Measurements from ENCODE around the gene SLC16A12. TPM values are rescaled to one million over a fixed set of nuclear protein-coding genes. Genes with fewer than 3 reads are reported as not detected.
"Not testable (repeated sequence)": the region's sequence is repeated elsewhere in the genome, so short reads cannot be mapped to it uniquely, and the experiment has no call there.

SLC16A12 gene
- total RNA-seq, 2 experiments from 2014 or later: not detected

DNA sequence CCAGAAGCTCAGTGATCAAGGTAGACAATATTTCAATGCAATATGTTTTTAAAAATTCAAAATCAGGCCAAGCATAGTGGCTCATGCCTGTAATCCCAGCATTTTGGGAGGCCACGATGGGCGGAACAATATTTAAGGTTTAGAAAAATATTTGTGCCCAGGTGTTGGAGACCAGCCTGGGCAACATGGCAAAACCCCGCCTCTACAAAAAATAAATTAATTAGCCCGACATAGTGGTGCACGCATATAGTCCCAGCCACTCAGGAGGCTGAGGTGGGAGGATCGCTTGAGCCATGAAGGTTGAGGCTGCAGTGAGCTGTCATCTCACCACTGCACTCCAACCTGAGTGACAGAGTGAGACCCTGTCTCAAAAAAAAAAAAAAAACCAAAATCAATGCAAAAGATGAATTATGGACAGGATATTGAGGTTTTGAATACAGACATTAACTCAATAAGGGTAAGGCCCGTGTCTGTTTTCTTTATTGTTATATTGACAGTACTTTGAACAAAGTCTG lies 121.9 kb downstream of the SLC16A12 start:
- H3K4me3 Mint-ChIP-seq: peak overlapping the region; percentile 83
- peaks cover 12% of the 10 kb centered on the region for H3K9me3 Mint-ChIP-seq
- no peaks in the 10 kb centered on the region for H3K27me3 Mint-ChIP-seq
- peak overlapping the region; percentile 91 for H3K27ac Mint-ChIP-seq
- DNase-seq: no peak
- H3K4me1 Mint-ChIP-seq: peaks cover 41% of the 10 kb centered on the region
- H3K36me3 Mint-ChIP-seq: peaks cover 35% of the 10 kb centered on the region

DNA sequence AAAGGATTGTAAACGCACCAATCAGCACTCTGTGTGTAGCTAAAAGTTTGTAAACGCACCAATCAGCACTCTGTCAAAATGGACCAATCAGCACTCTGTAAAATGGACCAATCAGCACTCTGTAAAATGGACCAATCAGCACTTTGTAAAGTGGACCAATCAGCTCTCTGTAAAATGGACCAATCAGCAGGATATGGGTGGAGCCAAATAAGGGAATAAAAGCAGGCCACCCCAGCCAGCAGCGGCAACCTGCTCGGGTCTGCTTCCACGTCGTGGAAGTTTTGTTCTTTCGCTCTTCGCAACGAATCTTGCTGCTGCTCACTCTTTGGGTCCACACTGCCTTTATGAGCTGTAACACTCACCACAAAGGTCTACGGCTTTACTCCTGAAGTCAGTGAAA lies 123.1 kb downstream of the SLC16A12 start:
- Mint-ChIP-seq H3K4me3 (peak overlapping the region; percentile 62), H3K36me3 (peaks cover 26% of the 10 kb centered on the region), H3K9me3 (peaks cover 12% of the 10 kb centered on the region), H3K4me1 (peaks cover 34% of the 10 kb centered on the region), H3K27ac (peak overlapping the region; percentile 81)
- not testable (repeated sequence) for H3K27me3 Mint-ChIP-seq
- peak; percentile 59 for DNase-seq

DNA sequence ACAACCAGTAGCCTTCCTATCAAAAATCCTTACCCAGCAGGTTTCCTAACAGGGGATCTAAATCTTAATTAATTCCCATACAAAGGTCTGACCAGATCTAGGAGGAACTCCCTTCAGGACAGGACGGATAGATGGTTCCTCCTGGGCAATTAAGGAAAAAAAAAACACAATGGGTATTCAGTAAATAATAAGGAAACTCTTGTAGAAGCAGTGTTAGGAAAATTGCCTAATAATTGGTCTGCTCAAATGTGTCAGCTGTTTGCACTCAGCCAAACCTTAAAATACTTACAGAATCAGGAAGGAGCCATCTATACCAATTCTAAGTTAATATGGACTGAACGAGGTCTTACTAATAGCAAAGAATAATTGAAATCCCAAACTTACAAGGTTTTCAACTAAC lies 124.3 kb downstream of the SLC16A12 start:
- H3K36me3 Mint-ChIP-seq: peaks cover 23% of the 10 kb centered on the region
- peaks cover 26% of the 10 kb centered on the region for H3K4me1 Mint-ChIP-seq
- not testable (repeated sequence) for H3K27ac Mint-ChIP-seq, H3K27me3 Mint-ChIP-seq, H3K4me3 Mint-ChIP-seq, DNase-seq
- H3K9me3 Mint-ChIP-seq: peaks cover 12% of the 10 kb centered on the region

DNA sequence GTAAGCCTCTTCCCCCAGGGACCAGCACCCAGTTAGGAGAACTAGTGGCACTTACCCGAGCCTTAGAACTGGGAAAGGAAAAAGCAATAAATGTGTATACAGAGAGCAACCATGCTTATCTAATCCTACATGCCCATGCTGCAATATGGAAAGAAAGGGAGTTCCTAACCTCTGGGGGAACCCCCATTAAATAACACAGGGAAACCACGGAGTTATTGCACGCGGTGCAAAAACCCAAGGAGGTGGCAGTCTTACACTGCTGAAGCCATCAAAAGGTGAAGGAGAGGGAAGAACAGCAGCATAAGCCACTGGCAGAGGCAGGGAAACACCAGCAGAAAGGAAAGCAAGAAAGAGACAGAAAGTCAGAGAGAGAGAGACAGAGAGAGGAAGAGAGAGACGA lies 124.8 kb downstream of the SLC16A12 start:
- Mint-ChIP-seq H3K4me1 (peaks cover 22% of the 10 kb centered on the region), H3K36me3 (peaks cover 17% of the 10 kb centered on the region)
- not testable (repeated sequence) for H3K27ac Mint-ChIP-seq, H3K9me3 Mint-ChIP-seq, H3K27me3 Mint-ChIP-seq, H3K4me3 Mint-ChIP-seq, DNase-seq

DNA sequence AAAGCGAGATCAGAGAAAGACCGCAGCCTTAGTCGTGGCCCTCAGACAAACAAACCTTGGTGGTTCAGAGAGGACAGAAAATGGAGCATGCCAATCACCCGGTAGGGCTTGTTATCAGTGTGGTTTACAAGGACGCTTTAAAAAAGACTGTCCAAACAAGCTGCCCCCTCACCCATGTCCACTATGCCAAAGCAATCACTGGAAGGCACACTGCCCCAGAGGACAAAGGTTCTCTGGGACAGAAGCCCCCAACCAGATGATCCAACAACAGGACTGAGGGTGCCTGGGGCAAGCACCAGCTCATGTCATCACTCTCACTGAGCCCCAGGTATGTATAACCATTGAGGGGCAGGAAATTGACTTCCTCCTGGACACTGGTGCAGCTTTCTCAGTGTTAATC lies 126.1 kb downstream of the SLC16A12 start:
- not testable (repeated sequence) for H3K27me3 Mint-ChIP-seq, H3K4me3 Mint-ChIP-seq, DNase-seq, H3K9me3 Mint-ChIP-seq, H3K27ac Mint-ChIP-seq
- peaks cover 18% of the 10 kb centered on the region for H3K4me1 Mint-ChIP-seq
- H3K36me3 Mint-ChIP-seq: peaks cover 13% of the 10 kb centered on the region

DNA sequence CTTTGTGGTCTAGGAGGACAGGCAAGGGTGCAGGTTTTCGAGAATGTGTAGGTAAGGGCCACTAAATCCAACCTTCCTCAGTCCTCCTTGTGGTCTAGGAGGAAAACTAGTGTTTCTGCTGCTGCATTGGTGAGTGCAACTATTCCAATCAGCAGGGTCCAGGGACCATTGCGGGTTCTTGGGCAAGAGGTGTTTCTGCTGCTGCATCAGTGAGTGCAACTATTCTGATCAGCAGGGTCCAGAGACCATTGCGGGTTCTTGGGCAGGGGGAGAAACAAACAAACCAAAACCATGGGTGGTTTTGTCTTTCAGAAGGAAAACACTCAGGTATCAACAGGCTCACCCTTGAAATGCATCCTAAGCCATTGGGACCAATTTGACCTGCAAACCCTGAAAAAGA lies 127.6 kb downstream of the SLC16A12 start:
- DNase-seq, H3K27ac Mint-ChIP-seq, H3K9me3 Mint-ChIP-seq, H3K4me3 Mint-ChIP-seq, H3K27me3 Mint-ChIP-seq: not testable (repeated sequence)
- H3K36me3 Mint-ChIP-seq: peaks cover 17% of the 10 kb centered on the region
- H3K4me1 Mint-ChIP-seq: peaks cover 12% of the 10 kb centered on the region

DNA sequence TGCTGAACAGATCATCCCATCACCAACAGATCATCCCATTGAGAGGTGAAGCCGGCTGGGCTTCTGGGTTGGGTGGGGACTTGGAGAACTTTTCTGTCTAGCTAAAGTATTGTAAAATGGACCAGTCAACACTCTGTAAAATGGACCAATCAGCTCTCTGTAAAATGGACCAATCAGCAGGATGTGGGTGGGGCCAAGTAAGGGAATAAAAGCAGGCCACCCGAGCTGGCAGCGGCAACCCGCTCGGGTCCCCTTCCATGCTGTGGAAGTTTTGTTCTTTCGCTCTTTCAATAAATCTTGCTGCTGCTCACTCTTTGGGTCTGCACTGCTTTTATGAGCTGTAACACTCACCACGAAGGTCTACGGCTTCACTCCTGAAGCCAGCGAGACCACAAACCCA lies 129.2 kb downstream of the SLC16A12 start:
- not testable (repeated sequence) for H3K27me3 Mint-ChIP-seq, H3K4me1 Mint-ChIP-seq, H3K4me3 Mint-ChIP-seq, H3K27ac Mint-ChIP-seq, H3K9me3 Mint-ChIP-seq, DNase-seq
- H3K36me3 Mint-ChIP-seq: peaks cover 13% of the 10 kb centered on the region

DNA sequence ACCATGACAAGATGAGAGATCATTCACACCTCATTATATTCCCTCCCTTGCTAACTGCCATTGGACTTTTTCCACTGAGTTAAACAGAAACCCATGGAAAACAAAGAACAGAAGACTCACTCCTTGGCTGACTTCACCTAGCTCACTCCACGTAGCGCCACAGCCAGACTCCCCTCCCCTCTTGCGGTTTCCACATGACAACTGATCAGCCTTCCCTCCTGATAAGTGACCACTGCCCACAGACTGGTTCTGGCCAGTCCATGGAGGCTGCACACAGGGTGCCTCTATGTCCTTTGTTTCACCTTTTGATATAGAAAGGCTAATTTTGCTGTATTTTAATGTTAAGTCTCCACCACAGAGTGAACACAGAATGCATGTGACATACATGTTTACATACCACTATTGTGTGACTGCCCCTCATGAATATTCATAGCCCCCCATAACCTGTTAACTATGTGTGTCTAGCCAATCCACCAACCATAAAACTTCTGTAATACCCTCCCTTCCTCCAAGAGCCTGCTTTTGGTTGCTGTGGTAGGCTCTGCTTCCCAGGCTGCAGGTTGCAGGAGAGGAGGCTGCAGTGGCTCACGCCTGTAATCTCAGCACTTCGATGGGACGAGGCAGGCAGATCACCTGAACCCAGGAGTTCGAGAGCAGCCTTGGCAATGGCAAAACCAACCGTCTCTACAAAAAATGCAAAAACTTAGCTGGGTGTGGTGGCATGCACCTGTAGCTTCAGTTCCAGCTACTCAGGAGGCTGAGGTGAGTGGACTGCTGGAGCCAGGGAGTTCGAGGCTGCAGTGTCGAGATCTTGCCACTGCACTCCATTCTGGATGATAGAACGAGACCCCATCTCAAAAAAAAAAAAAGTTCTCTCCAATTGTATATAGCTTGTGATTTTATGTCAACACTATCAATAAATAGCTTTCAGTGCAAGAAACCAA lies 131.0 kb downstream of the SLC16A12 start:
- no peaks in the 10 kb centered on the region for H3K27me3 Mint-ChIP-seq
- no peaks in the 10 kb centered on the region for H3K4me1 Mint-ChIP-seq
- peaks cover 13% of the 10 kb centered on the region for H3K36me3 Mint-ChIP-seq
- H3K27ac Mint-ChIP-seq: no peak overlapping the region
- DNase-seq: no peak
- no peak overlapping the region for H3K4me3 Mint-ChIP-seq
- no peaks in the 10 kb centered on the region for H3K9me3 Mint-ChIP-seq

DNA sequence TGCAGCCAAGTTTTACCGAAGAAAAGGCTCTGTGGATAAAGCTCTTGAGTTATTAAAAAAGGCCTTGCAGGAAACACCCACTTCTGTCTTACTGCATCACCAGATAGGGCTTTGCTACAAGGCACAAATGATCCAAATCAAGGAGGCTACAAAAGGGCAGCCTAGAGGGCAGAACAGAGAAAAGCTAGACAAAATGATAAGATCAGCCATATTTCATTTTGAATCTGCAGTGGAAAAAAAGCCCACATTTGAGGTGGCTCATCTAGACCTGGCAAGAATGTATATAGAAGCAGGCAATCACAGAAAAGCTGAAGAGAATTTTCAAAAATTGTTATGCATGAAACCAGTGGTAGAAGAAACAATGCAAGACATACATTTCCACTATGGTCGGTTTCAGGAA lies 132.4 kb downstream of the SLC16A12 start:
- Mint-ChIP-seq H3K4me3 (no peak overlapping the region), H3K4me1 (peaks cover 5% of the 10 kb centered on the region), H3K9me3 (no peaks in the 10 kb centered on the region)

DNA sequence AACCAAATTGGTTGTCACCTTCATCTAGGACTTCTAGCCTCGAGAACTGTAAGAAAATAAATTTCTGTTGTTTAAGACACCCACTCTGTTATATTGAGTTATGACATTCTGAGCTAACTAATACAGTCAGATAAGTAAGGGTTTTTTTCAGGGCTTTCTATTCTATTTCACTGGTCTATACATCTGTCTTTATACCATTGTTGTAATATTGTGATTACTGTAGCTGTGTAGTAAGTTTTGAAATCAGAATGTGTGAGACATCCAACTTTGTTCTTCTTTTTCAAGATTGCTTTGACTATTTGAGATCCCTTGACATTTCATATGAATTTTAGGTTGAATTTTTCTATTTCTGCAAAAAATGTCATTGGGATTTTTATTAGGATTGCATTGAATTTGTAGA lies 135.4 kb downstream of the SLC16A12 start:
- DNase-seq: no peak
- H3K36me3 Mint-ChIP-seq: peaks cover 11% of the 10 kb centered on the region
- no peaks in the 10 kb centered on the region for H3K9me3 Mint-ChIP-seq
- H3K4me3 Mint-ChIP-seq: no peak overlapping the region
- H3K27me3 Mint-ChIP-seq: no peaks in the 10 kb centered on the region
- H3K4me1 Mint-ChIP-seq: peaks cover 8% of the 10 kb centered on the region
- H3K27ac Mint-ChIP-seq: no peak overlapping the region

More for the DNA sequence above, 132.4 kb downstream of the SLC16A12 start:
- no peak for DNase-seq
- Mint-ChIP-seq H3K27ac (no peak overlapping the region), H3K36me3 (peaks cover 13% of the 10 kb centered on the region), H3K27me3 (no peaks in the 10 kb centered on the region)

DNA sequence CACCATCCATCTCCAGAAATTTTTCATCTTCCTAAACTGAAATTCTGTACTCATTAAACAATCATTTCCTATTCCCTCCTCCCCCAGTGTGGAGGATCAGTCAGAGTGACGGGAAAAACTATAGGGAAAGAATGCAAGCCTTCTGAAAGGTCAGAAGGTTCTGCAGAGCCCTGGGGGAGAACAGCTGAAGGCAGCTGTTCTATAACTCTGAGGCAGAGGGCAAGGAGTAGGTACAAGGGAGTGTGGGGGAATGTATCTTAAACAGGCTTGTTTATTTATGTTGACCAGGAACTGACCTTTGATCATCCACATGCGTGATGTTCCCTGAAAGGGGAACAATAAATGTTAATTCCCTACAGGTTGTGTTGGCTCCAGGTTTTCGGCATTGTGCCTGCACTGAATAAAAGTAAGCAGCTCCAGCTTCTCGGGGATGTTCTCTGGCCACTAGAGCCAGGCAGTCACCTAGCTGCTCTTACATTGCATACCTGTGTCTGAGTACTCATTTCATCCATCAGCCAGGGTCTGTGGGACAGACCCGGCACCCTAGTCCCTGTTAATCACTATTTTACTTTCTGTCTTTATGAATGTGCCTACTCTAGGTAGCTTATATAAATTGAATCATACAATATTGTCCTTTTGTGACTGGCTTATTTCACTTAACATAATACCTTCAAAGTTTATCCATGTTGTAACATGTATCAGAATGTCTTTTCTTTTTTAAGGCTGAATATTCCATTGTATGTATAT lies 137.2 kb downstream of the SLC16A12 start:
- Mint-ChIP-seq H3K4me1 (peaks cover 12% of the 10 kb centered on the region), H3K4me3 (no peak overlapping the region), H3K27ac (no peak overlapping the region), H3K9me3 (no peaks in the 10 kb centered on the region), H3K27me3 (no peaks in the 10 kb centered on the region), H3K36me3 (peaks cover 11% of the 10 kb centered on the region)
- no peak for DNase-seq

DNA sequence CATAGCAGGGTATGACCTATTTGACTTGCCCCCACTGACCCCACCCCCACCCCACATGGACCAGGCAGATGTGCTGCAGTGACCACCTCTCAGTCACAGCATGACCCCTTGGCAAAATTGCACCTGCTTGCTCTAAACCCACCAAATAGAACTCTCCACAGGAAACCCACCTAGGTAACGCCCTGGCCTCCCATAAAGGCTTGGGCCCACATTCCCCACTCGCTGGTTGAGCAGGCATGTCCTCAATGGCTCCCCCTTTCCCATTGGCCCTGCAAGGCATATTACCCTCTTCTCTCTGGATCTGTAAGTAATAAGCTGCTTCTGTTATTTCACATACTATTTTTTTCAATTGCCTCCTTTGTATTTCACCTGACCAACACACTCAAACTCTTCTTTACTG lies 140.3 kb downstream of the SLC16A12 start:
- H3K27me3 Mint-ChIP-seq: no peaks in the 10 kb centered on the region
- peaks cover 2% of the 10 kb centered on the region for H3K36me3 Mint-ChIP-seq
- H3K9me3 Mint-ChIP-seq: no peaks in the 10 kb centered on the region
- no peak for DNase-seq
- H3K27ac Mint-ChIP-seq: no peak overlapping the region
- no peak overlapping the region for H3K4me3 Mint-ChIP-seq
- peaks cover 29% of the 10 kb centered on the region for H3K4me1 Mint-ChIP-seq

DNA sequence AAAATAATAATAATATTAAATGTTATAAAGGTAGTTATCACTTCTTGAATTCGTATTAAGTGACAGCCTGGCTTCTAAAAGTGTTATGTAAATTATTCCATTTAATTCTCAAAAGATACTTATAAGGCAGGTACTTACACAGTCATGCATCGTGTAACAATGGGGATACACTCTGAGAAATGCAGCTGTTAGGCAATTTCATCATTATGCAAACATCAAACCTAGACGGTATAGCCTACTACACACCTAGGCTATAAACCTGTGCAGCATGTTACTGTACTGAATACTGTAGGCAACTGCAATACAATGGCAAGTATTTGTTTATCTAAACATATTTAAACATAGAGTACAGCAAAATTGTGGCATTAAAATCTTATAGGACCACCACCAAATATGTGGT lies 141.5 kb downstream of the SLC16A12 start:
- Mint-ChIP-seq H3K4me3 (no peak overlapping the region), H3K27ac (no peak overlapping the region), H3K36me3 (peaks cover 2% of the 10 kb centered on the region), H3K9me3 (no peaks in the 10 kb centered on the region), H3K27me3 (no peaks in the 10 kb centered on the region), H3K4me1 (peaks cover 27% of the 10 kb centered on the region)
- no peak for DNase-seq

DNA sequence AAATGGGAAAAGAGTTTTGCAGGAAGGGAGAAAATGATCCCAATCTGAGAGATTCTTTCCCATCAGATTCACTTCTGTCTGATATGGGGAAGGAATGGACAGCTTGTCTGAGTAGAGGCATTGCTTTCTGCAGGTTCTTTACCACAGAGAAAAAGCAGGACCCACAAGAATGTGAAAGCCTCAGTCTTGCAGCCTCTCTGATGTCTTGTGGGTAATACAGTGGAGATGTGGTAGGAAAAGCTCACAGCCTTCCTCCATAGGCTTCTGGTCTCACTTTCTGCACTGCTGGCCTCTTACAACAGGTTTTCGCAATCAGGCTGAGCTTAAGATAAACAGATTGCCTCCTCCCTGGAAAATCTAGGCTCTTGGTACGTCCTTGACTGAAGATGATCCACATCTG lies 142.4 kb downstream of the SLC16A12 start:
- no peak for DNase-seq
- H3K4me3 Mint-ChIP-seq: peak overlapping the region; percentile 82
- H3K9me3 Mint-ChIP-seq: no peaks in the 10 kb centered on the region
- H3K27me3 Mint-ChIP-seq: no peaks in the 10 kb centered on the region
- peaks cover 2% of the 10 kb centered on the region for H3K36me3 Mint-ChIP-seq
- peaks cover 24% of the 10 kb centered on the region for H3K4me1 Mint-ChIP-seq
- H3K27ac Mint-ChIP-seq: no peak overlapping the region
